Esophagus squamous epithelium (tissue), 4 donors: ENCODE data around the gene PVR.

Experiments
- CTCF ChIP-seq, 6 experiments: fragments of 450-650 bp in 4 of 6; fragments of 200-600 bp in 2 of 6; sonication (generic) in 2 of 6; IDR thresholded peaks; one replicate each; pipeline ENCODE4 v1.5.1; 2016 to 2019; ENCODE audit warnings: antibody characterized with exemption in 6 of 6, mild to moderate bottlenecking in 4 of 6, moderate library complexity in 4 of 6
- POLR2A ChIP-seq, 4 donors: fragments of 450-650 bp; IDR thresholded peaks; one replicate each; pipeline ENCODE4 v1.6.1; 2017; ENCODE audit warnings: antibody characterized with exemption in 4 of 4, mild to moderate bottlenecking in 4 of 4, moderate library complexity in 3 of 4

- TF ChIP-seq POLR2A (IDR thresholded peaks at IDR 0.05) (no peak), CTCF (IDR thresholded peaks at IDR 0.05) (no peak)
These were observed 24.9 kb upstream of the PVR start for GRCh38 chr19:44618640-44619357.
